Cardiac septum (tissue), 1 donor: ENCODE data around the gene KIAA1549. TPM values are rescaled to one million over a fixed set of nuclear protein-coding genes. Genes with fewer than 3 reads are reported as not detected.
"Not testable (repeated sequence)": the region's sequence is repeated elsewhere in the genome, so short reads cannot be mapped to it uniquely, and the experiment has no call there.

Experiments
- DNase-seq: peaks from one replicate; pipeline ENCODE4 v3.0.0-alpha.2; 2020; ENCODE audit warnings: low spot score
- intact Hi-C: fragments of 100-400 bp; cut with DNase I; formaldehyde crosslinking; loops from one replicate; pipeline ENCODE4 v1.14.0; 2022
- total RNA-seq: library from RNA; stranded (reverse); fragmentation: NEBNext Ultra II Directional; extraction: Animal tissue kit (Norgen Biotek cat#: 25700); gene quantifications from one replicate; pipeline ENCODE4 v1.2.1, GENCODE V29; 2021
- donor health status: DM: no; HTN: no; CAD: no.

Gene KIAA1549
- total RNA-seq, 1 donor from 2014 or later, result 1.4 TPM

DNA sequence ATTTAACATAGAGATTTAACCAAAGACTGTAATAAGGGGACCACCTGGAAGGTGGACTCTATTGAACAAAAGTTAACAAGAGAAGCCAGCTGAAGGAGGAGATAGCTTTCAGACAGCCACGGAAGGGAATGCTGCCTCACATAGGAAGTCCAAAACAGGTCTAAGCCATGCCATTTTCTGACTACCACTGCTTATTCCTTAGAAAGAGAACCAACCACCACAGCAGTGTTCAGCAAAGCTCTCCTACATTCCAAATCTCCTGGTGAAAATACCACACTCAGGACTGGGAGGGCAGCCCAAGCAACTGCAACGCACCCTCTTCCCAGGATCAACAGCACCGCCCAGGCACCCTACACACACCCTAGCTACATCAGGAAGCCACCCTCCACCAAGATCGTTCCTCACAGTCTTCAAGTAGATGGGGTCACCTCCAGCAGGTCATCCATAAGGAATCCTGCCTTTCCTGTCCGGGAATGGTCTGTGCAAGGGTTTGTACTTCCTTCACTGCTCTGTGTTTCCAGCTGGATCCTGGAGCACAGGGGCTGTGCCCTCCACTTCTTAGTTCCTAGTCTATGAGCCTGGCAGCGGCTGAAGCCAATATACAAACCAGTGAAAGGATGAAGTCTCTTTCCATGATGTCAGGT lies 2.5 kb downstream of the KIAA1549 start:
- intact Hi-C loops, result no loop called here
- no peak for DNase-seq

DNA sequence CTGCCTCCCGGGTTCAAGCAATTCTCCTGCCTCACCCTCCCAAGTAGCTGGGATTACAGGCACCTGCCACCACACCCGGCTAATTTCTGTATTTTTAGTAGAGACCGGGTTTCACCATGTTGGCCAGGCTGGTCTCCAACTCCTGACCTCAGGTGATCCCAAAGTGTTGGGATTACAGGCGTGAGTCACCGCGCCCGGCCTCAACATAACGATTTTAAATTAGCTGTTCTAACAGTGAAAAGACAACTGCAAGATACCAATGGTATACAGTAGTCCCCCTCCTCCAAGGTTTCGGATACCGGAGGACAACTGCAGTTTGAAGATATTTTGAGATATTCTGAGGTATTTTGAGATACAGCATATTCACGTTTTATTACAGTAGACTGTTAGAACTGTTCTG lies 5.0 kb downstream of the KIAA1549 start:
- intact Hi-C loops, DNase-seq: not testable (repeated sequence)

DNA sequence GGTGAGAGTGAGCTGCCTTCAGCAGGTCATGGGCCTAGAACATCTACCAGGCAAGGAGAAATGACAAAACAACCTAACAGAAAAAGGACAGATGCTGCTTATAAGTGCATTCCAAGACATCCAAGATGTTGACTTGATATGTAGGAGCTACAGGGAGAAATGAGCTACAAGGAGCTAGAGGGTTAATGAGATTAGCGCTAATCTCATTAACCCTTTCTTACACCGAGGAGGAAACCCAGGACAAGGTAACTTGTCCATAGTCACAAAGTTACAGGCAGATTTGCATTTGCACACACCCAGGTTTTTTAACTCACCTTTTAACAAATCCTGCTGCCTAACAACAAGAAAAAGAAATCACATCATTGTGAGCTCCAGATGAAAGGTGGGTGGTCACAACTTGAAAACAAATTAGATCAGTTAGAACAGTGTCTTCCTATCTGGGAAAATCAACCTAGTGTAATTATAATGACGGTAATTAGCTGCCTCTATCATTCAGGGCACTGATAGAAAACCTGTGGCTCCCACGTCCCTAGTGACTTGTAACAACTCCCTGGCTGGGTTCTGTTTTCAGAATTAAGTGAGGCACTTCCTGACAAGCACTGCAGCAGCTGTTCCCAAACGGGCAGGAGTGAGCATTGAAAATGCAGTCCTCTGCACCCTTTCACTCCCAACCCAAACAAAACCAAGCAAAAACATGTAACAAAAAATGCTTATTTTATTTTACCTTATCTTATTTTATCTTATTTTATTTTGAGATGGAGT lies 5.7 kb downstream of the KIAA1549 start:
- DNase-seq, result no peak

DNA sequence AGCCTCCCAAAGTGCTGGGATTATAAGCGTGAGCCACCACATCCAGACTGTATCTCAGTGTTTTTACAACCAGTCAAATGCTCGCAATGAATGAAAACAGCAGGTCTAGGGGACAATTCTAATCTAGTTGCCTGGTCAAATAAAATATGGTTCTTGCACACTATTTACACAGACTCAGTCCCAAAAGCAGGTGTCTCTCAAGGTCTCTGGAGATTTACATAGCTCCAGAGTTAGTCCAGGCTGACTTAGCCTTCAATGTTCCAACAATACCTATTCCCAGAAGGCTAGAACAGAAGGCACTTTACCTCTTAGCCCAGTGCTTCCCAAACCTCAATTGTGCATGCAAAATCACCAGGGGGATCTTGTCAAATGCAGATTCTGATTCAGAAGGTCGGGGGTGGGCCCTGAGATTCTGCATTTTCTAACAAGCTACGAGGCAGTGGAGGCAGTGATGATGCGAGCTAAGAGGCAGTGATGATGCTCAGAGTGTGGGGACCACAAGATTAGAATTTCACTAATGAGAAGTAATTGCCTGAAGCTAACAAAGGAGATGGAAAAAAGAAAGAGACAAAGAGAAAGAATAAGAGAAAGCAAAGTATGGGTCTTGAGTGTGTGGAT lies 6.4 kb downstream of the KIAA1549 start:
- intact Hi-C loops, result no loop called here
- DNase-seq, result no peak

More for the DNA sequence above, 5.7 kb downstream of the KIAA1549 start:
- intact Hi-C loops, result no loop called here

DNA sequence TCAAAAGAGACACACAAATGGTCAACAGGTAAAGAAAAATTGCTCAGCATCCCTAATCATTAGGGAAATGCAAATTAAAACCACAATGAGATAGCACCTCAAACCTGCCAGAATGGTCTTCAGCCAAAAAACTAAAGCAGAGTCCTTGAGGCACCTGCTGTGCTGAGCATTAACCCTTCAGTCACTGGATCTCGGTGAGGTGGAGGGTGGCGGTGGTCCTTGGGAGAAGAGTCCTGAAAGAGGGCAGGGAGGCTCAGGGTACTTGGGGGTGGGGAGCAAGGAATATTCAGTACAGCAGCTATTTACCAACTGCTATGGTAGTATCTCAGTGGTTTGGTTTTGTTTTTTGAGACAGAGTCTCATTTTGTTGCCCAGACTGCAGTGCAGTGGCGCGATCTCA lies 7.1 kb downstream of the KIAA1549 start:
- intact Hi-C loops, result no loop called here

DNA sequence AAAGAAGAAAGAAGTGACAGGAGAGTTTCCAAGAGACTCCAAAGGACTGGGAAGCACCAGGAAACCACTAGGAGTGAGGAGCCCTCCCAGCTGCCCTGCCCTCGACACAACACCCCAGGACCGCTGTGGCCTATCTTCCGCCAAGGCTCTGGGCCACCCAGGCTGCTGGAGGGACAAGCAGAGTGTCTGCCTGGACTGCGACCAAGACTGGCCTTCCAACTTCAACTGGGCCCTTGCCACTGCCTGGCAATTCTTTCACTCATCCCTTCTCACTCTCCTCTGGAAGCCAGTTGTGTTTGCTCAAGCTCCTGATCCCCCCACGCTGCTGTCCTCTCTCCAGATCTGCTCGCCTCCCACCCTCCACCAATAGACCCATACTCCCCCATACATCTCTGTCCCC lies 10.2 kb downstream of the KIAA1549 start:
- intact Hi-C loops, result no loop called here
- no peak for DNase-seq

More for the DNA sequence above, 7.1 kb downstream of the KIAA1549 start:
- DNase-seq, result no peak

DNA sequence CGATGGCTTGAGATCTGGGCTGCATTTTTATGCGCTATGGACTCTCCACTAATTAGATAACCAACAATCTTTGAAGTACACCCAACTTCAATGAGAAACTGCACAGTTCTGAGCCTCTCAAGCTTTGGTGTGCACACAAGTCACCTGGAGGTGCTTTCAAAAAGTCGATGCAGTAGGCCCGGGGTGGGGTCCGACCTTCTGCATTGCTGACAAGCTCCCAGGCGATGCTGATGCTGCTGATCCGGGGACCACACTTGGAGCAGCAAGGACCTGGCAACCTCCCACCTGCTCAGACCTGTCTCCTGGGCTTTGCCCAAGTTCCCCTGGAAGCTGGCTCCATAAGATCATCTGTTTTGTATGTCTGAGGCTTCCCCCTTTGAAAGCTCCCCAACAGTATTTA lies 10.7 kb downstream of the KIAA1549 start:
- intact Hi-C loops, result no loop called here
- DNase-seq, result no peak

DNA sequence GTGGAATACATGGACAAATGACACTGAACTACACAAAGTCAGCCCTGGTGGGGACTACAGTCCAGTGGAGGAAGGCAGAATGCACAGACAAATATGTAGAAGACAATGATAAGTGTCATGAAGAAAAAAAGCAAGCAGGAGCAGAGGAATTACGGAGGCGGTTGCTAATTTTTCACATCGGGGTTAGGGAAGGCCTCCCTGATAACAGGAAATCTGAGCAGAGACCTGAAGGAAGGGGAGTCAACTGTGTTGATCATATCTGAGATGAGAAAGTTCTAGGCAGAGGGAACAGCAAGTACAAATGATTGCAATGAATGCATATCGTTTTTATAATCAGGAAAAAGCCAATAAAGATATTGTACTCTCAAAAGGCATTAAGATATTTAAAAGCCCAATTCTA lies 14.0 kb downstream of the KIAA1549 start:
- DNase-seq, result no peak
- intact Hi-C loops, result no loop called here

DNA sequence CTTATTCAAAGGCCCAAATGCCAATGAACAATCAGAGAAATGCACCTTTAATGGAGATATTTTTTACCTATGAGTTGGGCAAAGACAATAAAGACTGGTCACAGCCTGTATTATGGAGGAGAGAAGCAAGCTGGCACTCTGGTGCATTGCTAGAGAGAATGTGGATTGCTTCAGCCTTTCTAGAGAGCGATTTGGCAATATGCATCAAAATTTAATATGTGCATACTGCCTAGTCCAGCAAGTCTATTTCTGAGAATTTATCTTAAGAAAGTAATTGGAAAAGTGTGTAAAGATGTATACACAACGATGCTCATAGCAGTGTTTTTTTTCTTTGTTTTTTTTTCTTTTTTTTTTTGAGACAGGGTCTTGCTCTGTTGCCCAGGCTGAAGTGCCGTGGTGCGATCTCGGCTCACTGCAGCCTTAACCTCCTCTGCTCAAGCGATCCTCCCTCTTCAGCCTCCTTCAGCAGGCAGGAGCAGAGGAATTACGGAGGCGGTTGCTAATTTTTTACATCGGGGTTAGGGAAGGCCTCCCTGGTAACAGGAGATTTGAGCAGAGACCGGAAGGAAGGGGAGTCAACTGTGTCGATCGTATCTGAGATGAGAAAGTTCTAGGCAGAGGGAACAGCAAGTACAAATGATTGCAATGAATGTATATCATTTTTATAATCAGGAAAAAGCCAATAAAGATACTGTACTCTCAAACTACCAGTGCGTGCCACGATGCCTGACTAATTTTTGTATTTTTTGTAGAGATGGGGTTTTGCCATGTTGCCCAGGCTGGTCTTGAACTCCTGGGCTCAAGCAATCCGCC lies 16.4 kb downstream of the KIAA1549 start:
- intact Hi-C loops, result no loop called here
- no peak for DNase-seq

DNA sequence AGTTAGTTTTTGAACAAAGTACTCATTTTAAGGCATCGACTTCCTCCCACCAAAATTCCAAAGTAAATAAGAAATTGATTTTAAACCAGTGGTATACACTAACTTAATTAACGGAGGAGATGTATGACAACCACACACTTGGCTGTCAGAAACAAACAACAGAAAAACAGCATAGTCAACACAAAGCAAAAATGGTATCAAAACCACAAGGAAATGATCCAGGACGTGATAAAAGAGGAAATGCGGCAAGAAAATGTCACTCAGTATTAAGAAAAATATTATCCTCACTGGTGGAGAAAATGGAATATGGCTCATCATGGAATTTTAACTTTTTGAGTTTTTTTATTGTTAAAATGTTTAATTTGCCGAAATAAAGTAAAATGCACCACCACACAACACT lies 17.5 kb downstream of the KIAA1549 start:
- intact Hi-C loops, result no loop called here
- no peak for DNase-seq

DNA sequence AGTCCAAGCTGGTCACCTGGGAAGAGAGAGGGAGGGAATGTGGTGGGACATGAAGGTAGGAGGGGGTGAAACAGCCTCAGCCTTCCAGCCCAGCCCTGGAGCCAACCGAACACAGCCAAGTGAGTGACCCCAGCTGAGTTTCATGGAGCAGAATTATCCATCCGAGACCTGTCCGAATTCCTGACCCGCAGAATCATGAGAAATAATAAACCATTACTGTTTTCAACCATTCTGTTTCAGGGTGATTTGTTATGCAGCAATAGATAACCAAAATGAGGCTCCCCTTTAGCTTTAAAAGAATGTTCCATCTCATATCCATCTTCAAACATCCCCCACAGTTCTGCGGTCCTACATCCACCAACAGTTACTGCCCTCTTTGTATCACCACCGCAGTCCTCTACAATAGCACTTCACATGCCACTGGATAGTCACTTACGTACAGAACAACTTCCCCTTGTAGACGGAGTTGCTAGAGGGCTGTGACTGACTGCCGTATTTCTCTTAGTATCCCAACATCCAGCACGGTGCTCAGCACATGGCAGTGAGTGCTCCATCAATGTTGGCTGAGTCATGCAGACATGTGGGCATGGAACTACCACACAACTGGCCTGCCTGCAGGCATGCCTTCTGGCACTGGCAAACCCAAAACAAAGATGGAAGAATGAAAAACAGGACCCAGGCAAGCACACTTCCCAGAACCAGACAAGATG lies 18.5 kb downstream of the KIAA1549 start:
- intact Hi-C loops, result no loop called here
- DNase-seq, result no peak

DNA sequence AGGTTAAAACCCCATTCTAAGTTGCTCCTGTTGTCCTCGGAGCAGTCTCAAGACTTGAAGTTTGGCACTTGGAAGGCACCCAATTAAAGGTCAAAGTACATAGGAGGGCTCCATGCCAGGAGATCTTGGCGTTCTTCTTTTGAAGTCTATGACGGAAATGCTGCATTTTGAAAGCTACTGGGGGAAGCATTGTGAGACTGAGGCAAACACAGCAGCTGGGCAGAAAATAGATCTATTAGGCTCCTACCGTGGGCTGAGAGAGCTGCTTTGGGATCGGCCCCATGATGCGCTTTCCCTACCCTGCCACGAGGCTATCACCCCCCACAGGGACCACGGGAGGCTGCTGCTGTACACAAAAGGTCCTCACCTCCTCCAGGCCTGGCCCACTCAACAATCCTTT lies 20.0 kb downstream of the KIAA1549 start:
- intact Hi-C loops, result no loop called here
- DNase-seq, result no peak

DNA sequence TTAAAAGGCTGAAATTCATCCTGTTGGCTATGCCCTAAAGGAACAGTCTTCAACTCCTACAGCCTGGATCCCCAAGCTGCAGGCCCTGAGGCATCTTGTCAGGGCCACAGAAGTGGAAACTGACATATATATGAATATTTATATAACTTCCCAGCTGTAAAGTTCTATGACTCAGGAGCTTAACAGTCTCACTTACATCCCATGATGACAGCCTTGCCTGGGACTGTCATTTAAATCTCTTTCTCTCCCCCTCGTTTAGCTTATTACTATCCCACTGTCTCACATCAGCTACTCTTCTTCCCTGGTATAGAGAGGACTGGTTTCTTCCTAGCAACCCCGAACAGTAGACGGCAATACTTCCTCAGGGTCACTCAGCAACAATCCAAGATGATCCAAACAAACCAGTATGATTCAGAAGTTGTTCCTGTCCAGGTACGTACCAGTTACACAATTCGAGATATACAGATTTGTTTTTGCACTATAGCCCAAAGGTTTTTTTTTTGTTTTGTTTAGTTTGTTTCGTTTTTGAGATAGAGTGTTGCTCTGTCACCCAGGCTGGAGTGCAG lies 22.7 kb downstream of the KIAA1549 start:
- DNase-seq, result no peak
- intact Hi-C loops, result no loop called here

DNA sequence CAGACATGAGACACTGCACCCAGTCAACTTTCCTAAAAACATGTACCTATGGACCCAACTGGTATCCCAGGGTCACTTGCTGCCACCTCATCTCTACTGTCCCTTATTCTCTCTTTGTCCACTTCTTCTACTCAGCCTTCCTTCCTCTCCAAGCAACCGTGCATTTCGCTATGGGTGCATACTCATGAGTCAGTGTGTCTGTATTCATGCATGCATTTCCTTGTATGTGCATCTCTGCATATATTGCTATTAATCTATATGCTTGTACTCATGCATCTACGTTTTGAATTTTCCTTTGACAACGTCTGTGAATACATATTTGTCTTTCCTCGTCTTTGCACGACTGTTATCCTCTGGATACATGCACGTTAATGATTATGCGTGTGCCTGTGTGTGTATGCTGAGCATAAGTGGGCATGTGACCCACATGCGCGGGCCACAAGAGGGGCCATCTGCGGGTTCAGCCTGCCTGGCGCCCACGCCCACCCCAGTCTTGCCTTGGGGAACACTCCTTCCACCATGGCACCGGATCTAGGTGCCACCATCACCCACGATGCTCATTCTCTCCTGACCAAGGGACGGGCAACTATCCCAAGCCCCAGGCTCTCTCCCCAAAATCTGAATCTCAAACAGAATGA lies 23.3 kb downstream of the KIAA1549 start:
- intact Hi-C loops, result no loop called here
- no peak for DNase-seq

DNA sequence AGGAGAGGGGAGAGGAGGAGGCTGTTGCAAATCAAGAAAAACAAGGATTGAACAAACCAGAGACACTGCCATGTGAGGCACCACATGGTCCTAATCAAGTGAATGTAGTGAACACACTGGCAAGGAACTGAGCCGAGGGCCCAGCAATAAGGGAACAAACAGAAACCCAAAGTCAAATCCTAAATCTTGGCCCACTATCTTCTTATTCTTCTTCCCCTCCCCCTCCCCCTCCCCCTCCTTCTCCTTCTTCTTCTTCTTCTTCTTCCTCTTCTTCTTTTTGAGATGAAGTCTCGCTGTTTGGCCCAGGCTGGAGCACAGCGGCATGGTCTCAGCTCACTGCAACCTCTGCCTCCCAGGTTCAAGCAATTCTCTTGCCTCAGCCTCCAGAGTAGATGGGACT lies 24.0 kb downstream of the KIAA1549 start:
- no peak for DNase-seq
- intact Hi-C loops, result no loop called here

DNA sequence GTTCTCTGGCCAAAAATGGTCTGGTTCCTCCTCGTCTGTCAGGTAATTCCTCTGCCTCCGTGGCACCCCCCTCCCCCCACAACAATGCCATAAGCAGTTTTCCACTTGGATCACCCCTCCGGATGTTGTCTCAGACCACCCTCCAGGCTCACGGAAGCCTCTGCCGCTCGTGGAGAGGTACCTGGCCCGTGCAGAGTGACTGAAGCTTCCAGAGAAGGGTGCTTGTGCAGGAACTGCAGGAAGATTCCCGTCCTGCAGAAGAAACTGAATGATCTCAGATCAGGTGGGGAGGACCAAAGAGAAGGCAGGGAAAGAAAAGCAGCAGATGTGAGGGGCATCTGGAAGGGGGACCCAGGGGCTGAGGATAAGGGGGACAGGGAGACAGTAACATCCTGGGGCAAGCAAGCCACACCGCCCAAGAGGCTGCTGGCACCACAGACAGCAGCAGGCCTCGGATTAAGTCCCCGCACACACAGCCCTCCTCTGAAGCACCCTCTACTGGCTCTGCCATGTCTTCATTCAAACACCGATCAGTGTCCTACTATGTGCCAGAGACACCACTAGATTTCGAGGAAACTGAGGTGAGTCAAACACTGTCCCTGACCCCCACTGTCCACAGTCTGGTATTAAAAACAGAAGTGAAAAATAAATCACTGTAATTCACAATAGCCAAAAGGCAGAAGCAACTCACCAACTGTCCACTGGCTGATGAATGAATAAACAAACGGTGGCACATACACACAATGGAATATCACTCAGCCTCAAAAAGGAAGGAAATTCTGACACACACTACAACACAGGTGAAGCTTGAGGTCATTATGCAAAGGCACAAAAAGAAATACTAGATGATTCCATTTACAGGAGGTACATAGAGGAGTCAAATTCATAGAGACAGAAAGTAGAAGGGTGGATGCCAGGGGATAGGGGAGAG lies 26.4 kb downstream of the KIAA1549 start:
- intact Hi-C loops, result no loop called here

DNA sequence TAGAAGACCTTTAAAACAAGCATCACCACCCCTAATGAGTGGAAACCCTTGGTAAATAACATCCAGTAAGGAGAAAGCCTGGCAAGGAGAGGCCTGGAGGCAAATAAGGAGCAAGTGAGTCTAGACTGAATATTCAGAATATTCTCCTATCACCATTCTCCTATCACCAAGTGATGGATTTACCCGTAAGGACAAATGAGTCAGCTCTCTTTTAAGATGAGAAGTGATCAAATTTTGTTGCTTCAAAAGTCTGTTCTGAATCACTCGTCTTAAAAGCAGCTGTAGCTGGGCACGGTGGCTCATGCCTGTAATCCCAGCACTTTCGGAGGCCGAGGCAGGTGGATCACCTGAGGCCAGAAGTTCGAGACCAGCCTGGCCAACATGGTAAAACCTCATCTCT lies 28.4 kb downstream of the KIAA1549 start:
- intact Hi-C loops, result no loop called here
- no peak for DNase-seq

More for the DNA sequence above, 26.4 kb downstream of the KIAA1549 start:
- no peak for DNase-seq

DNA sequence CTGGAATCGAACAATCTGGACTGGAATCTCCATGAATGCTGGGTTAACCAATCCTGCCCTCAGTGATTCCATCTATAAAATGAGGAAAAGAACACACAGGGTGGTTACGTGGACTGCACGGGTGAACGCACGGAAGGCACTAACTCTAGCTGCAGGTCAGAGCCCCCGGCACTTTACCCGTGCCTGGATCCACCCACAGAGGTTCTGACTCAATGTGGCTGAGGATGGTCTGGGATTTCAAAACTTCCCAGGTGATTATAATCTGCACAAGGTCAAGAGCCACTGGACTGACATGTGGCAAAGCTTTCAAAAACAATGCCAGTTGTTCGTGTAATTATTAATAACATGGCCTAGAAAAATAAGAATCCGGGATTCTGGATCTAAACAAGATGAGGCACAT lies 29.2 kb downstream of the KIAA1549 start:
- intact Hi-C loops, result no loop called here

More for the DNA sequence above, 29.2 kb downstream of the KIAA1549 start:
- DNase-seq, result no peak
